HepG2 (cell line): ENCODE results near the gene GNG12. TPM values are rescaled to one million over a fixed set of nuclear protein-coding genes. Genes with fewer than 3 reads are reported as not detected.

Source experiments
- ATAC-seq: fragments of 200-7000 bp; cut with Tn5 transposase; 3 replicates; pipeline ENCODE4 v1.9.1; 2020; ENCODE audit warnings: mild to moderate bottlenecking, moderate library complexity
- BruUV-seq: library from RNA; stranded (reverse); fragments of 400-500 nt; replicated peaks from 2 replicates; lab custom pipeline; 2021; lab: Mats Ljungman, UMichigan
- CTCF ChIA-PET: fragments of 300-600 bp; formaldehyde crosslinking; extraction: SDS; loops from one replicate; lab custom pipeline; 2021; ENCODE audit warnings: low total read pairs, inconsistent platforms, low intra/inter-chr PET ratio; lab: Yijun Ruan, JAX
- POLR2A ChIA-PET: fragments of 350-600 bp; sonication (Branson Sonifier 250); formaldehyde crosslinking; loops from one replicate; lab custom pipeline; 2020; ENCODE audit warnings: antibody characterized with exemption, inconsistent platforms; lab: Yijun Ruan, JAX
- DNase-seq: peaks from one replicate; pipeline ENCODE4 v3.0.0-alpha.2; 2015; ENCODE audit warnings: low spot score
- FAIRE-seq: peaks from 3 replicates; lab custom pipeline; 2011; peaks lifted over from hg19 to GRCh38; lab: Jason Lieb, UNC
- H2AFZ ChIP-seq: one replicate; pipeline ENCODE4 v1.6.1; 2011; ENCODE audit warnings: low read length, inconsistent platforms
- H3K27ac ChIP-seq: fragments of 300-600 bp; 3 replicates; pipeline ENCODE4 v1.8.0; 2011; ENCODE audit warnings: mixed run types, mild to moderate bottlenecking, mixed read lengths, low read length, inconsistent platforms; ENCODE audit not compliant: insufficient read depth; ENCODE audit errors: extremely low read length
- H3K27me3 ChIP-seq, 2 experiments: fragments of 200-600 bp in 1 of 2; 2 replicates in 1 of 2; 3 replicates in 1 of 2; pipeline versions ENCODE4 v1.6.0 to v1.8.0; 2011; ENCODE audit warnings: low read length in 2 of 2, mild to moderate bottlenecking in 2 of 2, moderate library complexity in 2 of 2, inconsistent platforms in 1 of 2; ENCODE audit not compliant: insufficient read depth in 2 of 2, control insufficient read depth in 1 of 2
- H3K36me3 ChIP-seq, 2 experiments: fragments of 200-600 bp in 1 of 2; replicated peaks in 1 of 2; 2 replicates in 1 of 2; 3 replicates in 1 of 2; pipeline versions ENCODE4 v1.5.1 to v1.8.0; 2011; ENCODE audit warnings: low read length in 2 of 2, inconsistent platforms in 1 of 2; ENCODE audit not compliant: insufficient read depth in 2 of 2, control insufficient read depth in 1 of 2
- H3K4me1 ChIP-seq: 2 replicates; pipeline ENCODE4 v1.5.1; 2012; ENCODE audit warnings: low read length, inconsistent platforms; ENCODE audit not compliant: insufficient read depth
- H3K4me2 ChIP-seq: 2 replicates; pipeline ENCODE4 v1.6.0; 2011; ENCODE audit warnings: low read depth, low read length, inconsistent platforms
- H3K4me3 ChIP-seq, 3 experiments: fragments of 200-600 bp in 1 of 3; sonication (generic), shearing (Covaris generic) in 1 of 3; replicated peaks in 1 of 3; 2 replicates each; pipeline ENCODE4 v1.5.1; 2011 to 2016; ENCODE audit warnings: low read length in 3 of 3, inconsistent platforms in 2 of 3, low read depth in 2 of 3, mild to moderate bottlenecking in 2 of 3, control low read depth in 1 of 3, mixed read lengths in 1 of 3; ENCODE audit not compliant: insufficient read depth in 1 of 3
- H3K79me2 ChIP-seq: one replicate; pipeline ENCODE4 v1.6.1; 2011; ENCODE audit warnings: low read length, inconsistent platforms; ENCODE audit not compliant: insufficient read depth
- H3K9ac ChIP-seq: 2 replicates; pipeline ENCODE4 v1.6.0; 2011; ENCODE audit warnings: mild to moderate bottlenecking, low read depth, low read length, inconsistent platforms; ENCODE audit not compliant: insufficient read depth
- H3K9me3 ChIP-seq: 2 replicates; pipeline ENCODE4 v1.5.1; 2012; ENCODE audit warnings: mild to moderate bottlenecking, low read length
- H4K20me1 ChIP-seq: 2 replicates; pipeline ENCODE4 v1.6.0; 2011; ENCODE audit warnings: inconsistent platforms, mild to moderate bottlenecking, low read length, moderate library complexity; ENCODE audit not compliant: insufficient read depth
- ADNP ChIP-seq: sonication (generic); formaldehyde crosslinking; IDR thresholded peaks from 2 replicates; pipeline ENCODE4 v1.4.0; 2020; ENCODE audit warnings: missing genetic modification reagents
- FOXJ3 ChIP-seq: sonication (generic); formaldehyde crosslinking; IDR thresholded peaks from 2 replicates; pipeline ENCODE4 v1.4.0; 2020; ENCODE audit warnings: missing genetic modification reagents, mild to moderate bottlenecking, borderline replicate concordance
- GPN1 ChIP-seq: sonication (generic); formaldehyde crosslinking; IDR thresholded peaks from 2 replicates; pipeline ENCODE4 v1.5.1; 2020; ENCODE audit warnings: missing genetic modification reagents, borderline replicate concordance
- HNRNPLL ChIP-seq: fragments of 200-400 bp; formaldehyde crosslinking; IDR thresholded peaks from 2 replicates; pipeline ENCODE4 v1.6.1; 2017; ENCODE audit warnings: mild to moderate bottlenecking, low read depth, low read length; ENCODE audit not compliant: poor library complexity, severe bottlenecking
- ISL2 ChIP-seq: sonication (generic); formaldehyde crosslinking; IDR thresholded peaks from 2 replicates; pipeline ENCODE4 v1.5.0; 2020; ENCODE audit warnings: missing genetic modification reagents
- NR2F6 ChIP-seq, 2 experiments: IDR thresholded peaks; 2 replicates each; pipeline ENCODE4 v1.6.1; 2016; ENCODE audit warnings: antibody characterized with exemption in 1 of 2, mild to moderate bottlenecking in 1 of 2
- PHF21A ChIP-seq: sonication (generic); formaldehyde crosslinking; IDR thresholded peaks from 2 replicates; pipeline ENCODE4 v1.5.0; 2020; ENCODE audit warnings: mild to moderate bottlenecking, missing genetic modification reagents
- SUZ12 ChIP-seq: fragments of 150-350 bp; IDR thresholded peaks from 2 replicates; pipeline ENCODE4 v1.6.1; 2014; ENCODE audit warnings: low read depth, low read length
- ZMYM4 ChIP-seq: sonication (generic); formaldehyde crosslinking; IDR thresholded peaks from 2 replicates; pipeline ENCODE4 v1.8.1; 2023; ENCODE audit warnings: mild to moderate bottlenecking, missing genetic modification reagents
- ZNF207 ChIP-seq: fragments of 450-650 bp; IDR thresholded peaks from 2 replicates; pipeline ENCODE4 v1.6.1; 2016; ENCODE audit warnings: antibody characterized with exemption, borderline replicate concordance
- ZNF496 ChIP-seq: sonication (generic); formaldehyde crosslinking; IDR thresholded peaks from 2 replicates; pipeline ENCODE4 v1.8.1; 2023; ENCODE audit warnings: mild to moderate bottlenecking, moderate library complexity, missing genetic modification reagents; ENCODE audit not compliant: insufficient replicate concordance
- ZNF562 ChIP-seq: sonication (generic); formaldehyde crosslinking; IDR thresholded peaks from 2 replicates; pipeline ENCODE4 v1.8.0; 2022; ENCODE audit warnings: missing genetic modification reagents, borderline replicate concordance
- ZNF605 ChIP-seq: sonication (generic); formaldehyde crosslinking; IDR thresholded peaks from 2 replicates; pipeline ENCODE4 v1.8.0; 2022; ENCODE audit warnings: mild to moderate bottlenecking, missing genetic modification reagents
- ZNF766 ChIP-seq: sonication (generic); formaldehyde crosslinking; IDR thresholded peaks from 2 replicates; pipeline ENCODE4 v1.5.0; 2020; ENCODE audit warnings: missing genetic modification reagents, borderline replicate concordance
- WGBS: methylation state at CpG from one replicate; pipeline ENCODE4 v1.1.6; 2017; ENCODE audit warnings: low lambda C conversion rate; 5-methylcytosine and 5-hydroxymethylcytosine counted together
- in situ Hi-C: cut with HindIII; loops from 2 replicates; pipeline ENCODE4 v1.10.0; 2017; ENCODE audit warnings: low pct_unique_long_range_greater_than_20kb; ENCODE audit not compliant: extremely low pct_ligation_motif_present
- intact Hi-C: fragments of 100-400 bp; cut with micrococcal nuclease; formaldehyde crosslinking; loops from one replicate; pipeline ENCODE4 v1.10.0; 2022; ENCODE audit not compliant: unreplicated experiment
- polyA plus RNA-seq, 8 experiments: library from polyadenylated mRNA; depleted of rRNA in 3 of 8; stranded (reverse) in 7 of 8; unstranded in 1 of 8; fragments of >200 nt; fragmentation: Illumina TruSeq in 4 of 8; extraction: Trizol in 4 of 8; gene quantifications; 2 replicates each; pipeline versions ENCODE4 v1.2.1 to v1.2.3, GENCODE V29; 2011 to 2016; ENCODE audit warnings: low read depth in 4 of 8, missing spikeins in 1 of 8, mixed read lengths in 1 of 8; ENCODE audit not compliant: insufficient read depth in 1 of 8
- total RNA-seq, 5 experiments: library from RNA; depleted of rRNA; stranded (reverse); fragments of >200 nt; fragmentation: Illumina TruSeq; extraction: Trizol; gene quantifications; 2 replicates each; pipeline ENCODE4 v1.2.3, GENCODE V29; 2016; ENCODE audit warnings: low read depth in 1 of 5
- TF ChIP-seq, protein P1 (sequence below): sonication (generic); formaldehyde crosslinking; IDR thresholded peaks from 2 replicates; pipeline ENCODE4 v1.5.1; 2020; ENCODE audit warnings: mild to moderate bottlenecking, missing genetic modification reagents, borderline replicate concordance
- TF ChIP-seq, protein P2 (sequence below): sonication (generic); formaldehyde crosslinking; IDR thresholded peaks from 2 replicates; pipeline ENCODE4 v1.8.0; 2022; ENCODE audit warnings: missing genetic modification reagents, mild to moderate bottlenecking, inconsistent platforms, borderline replicate concordance

Gene GNG12
- total and polyA plus RNA-seq, 2 of the 13 experiments (the other 11 are each of a cell fraction or from before 2014, with no cell fraction given), result 0.11 TPM

DNA sequence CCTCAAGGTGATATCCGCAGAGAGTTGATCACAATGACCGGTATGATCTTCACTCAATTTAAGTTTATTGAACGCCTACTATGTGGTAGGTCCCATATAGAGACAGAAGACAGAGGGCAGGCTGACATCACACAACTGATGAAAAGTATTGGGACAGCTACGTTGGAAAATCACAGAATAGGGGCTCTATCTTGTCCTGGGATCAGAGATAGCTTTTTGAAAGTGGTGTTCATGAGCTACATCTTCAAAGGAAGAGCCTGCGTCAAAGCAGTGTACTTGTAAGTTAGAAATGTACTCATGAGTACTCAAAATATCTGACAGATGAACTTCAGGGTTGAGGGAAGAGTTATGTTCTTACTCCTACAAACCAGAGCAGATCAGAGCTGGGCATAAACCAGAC lies 93.9 kb downstream of the GNG12 start (continued):
- TF ChIP-seq, protein P1, sequence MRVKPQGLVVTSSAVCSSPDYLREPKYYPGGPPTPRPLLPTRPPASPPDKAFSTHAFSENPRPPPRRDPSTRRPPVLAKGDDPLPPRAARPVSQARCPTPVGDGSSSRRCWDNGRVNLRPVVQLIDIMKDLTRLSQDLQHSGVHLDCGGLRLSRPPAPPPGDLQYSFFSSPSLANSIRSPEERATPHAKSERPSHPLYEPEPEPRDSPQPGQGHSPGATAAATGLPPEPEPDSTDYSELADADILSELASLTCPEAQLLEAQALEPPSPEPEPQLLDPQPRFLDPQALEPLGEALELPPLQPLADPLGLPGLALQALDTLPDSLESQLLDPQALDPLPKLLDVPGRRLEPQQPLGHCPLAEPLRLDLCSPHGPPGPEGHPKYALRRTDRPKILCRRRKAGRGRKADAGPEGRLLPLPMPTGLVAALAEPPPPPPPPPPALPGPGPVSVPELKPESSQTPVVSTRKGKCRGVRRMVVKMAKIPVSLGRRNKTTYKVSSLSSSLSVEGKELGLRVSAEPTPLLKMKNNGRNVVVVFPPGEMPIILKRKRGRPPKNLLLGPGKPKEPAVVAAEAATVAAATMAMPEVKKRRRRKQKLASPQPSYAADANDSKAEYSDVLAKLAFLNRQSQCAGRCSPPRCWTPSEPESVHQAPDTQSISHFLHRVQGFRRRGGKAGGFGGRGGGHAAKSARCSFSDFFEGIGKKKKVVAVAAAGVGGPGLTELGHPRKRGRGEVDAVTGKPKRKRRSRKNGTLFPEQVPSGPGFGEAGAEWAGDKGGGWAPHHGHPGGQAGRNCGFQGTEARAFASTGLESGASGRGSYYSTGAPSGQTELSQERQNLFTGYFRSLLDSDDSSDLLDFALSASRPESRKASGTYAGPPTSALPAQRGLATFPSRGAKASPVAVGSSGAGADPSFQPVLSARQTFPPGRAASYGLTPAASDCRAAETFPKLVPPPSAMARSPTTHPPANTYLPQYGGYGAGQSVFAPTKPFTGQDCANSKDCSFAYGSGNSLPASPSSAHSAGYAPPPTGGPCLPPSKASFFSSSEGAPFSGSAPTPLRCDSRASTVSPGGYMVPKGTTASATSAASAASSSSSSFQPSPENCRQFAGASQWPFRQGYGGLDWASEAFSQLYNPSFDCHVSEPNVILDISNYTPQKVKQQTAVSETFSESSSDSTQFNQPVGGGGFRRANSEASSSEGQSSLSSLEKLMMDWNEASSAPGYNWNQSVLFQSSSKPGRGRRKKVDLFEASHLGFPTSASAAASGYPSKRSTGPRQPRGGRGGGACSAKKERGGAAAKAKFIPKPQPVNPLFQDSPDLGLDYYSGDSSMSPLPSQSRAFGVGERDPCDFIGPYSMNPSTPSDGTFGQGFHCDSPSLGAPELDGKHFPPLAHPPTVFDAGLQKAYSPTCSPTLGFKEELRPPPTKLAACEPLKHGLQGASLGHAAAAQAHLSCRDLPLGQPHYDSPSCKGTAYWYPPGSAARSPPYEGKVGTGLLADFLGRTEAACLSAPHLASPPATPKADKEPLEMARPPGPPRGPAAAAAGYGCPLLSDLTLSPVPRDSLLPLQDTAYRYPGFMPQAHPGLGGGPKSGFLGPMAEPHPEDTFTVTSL (CRISPR knock-in tag), result no peak
- TF ChIP-seq ZNF207 (no peak), GPN1 (CRISPR knock-in tag) (no peak), ZNF766 (CRISPR knock-in tag) (no peak), SUZ12 (no peak), ZNF496 (CRISPR knock-in tag) (no peak), ZNF605 (CRISPR knock-in tag) (no peak), HNRNPLL (no peak)

- WGBS, result 6% methylated on average over 4 of the region's 4 CpGs
- Histone ChIP-seq H3K4me1 (peaks cover 59% of the 10 kb centered on the region), H3K4me3 (no peak overlapping the region), H3K9ac (no peak overlapping the region), H3K36me3 (no peaks in the 10 kb centered on the region), H3K79me2 (no peaks in the 10 kb centered on the region), H3K27ac (peak overlapping the region; percentile 45), H3K27me3 (no peaks in the 10 kb centered on the region; a peak in 1 of 5 replicates), H3K9me3 (no peaks in the 10 kb centered on the region), H3K4me2 (peak overlapping the region; percentile 38), H2AFZ (peak overlapping the region; percentile 11), H4K20me1 (no peaks in the 10 kb centered on the region)
- ChIA-PET CTCF (no interaction called here), POLR2A (interaction anchor here (0.8 to 1.8 kb wide), 5 partner anchors 22 to 204 kb away, joined by 3 to 11 read pairs (median 4); partner anchors contain the start of gene GADD45A)
- in situ Hi-C loops (no loop called here), intact Hi-C loops (no loop called here)
- ATAC-seq (peak; percentile 83), DNase-seq (peak; percentile 68), FAIRE-seq (peak; percentile 36)
- BruUV-seq, result no TSS peak
- TF ChIP-seq PHF21A (CRISPR knock-in tag) (peak; percentile 38; the same call in 1 of the 2 replicates), NR2F6 (IDR thresholded peaks at IDR 0.05) (peak; percentile 24; the same call in 1 of the 2 replicates), NR2F6 (CRISPR knock-in tag; IDR thresholded peaks at IDR 0.05) (peak; percentile 11; the same call in 1 of the 2 replicates), FOXJ3 (CRISPR knock-in tag) (peak; percentile 47; the same call in 1 of the 2 replicates), ZMYM4 (peak; percentile 67), ISL2 (0 out of 2 replicates have a peak, but pooled peaks have one; percentile 30), ADNP (CRISPR knock-in tag) (0 out of 2 replicates have a peak, but pooled peaks have one; percentile 52), ZNF562 (CRISPR knock-in tag) (no peak)
- TF ChIP-seq, protein P2, sequence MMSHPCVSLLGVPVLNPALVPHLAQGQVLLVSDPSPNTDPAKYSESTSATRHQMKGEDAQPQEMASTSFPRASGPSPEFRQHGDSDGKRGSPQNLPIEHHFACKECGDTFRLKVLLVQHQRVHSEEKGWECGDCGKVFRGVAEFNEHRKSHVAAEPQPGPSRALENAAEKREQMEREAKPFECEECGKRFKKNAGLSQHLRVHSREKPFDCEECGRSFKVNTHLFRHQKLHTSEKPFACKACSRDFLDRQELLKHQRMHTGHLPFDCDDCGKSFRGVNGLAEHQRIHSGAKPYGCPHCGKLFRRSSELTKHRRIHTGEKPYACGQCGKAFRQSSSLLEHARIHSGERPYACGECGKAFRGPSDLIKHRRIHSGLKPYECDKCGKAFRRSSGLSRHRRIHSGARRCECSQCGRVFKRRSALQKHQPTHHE (CRISPR knock-in tag), result 0 out of 2 replicates have a peak, but pooled peaks have one; percentile 38
Measured at GRCh38 chr1:67738401-67738800, 94.9 kb downstream of the GNG12 start.
